ENCODE results near the gene MAP2K2. TPM values are rescaled to one million over a fixed set of nuclear protein-coding genes. Genes with fewer than 3 reads are reported as not detected.

Gene MAP2K2
- total and polyA plus RNA-seq, 4 donors: 40.3 to 72.7 (median 54.1) TPM

- no peak overlapping the region for H3K9ac ChIP-seq (ENCODE audit: low read depth in 1 of 2, low read length in 2 of 2)
- H3K27me3 ChIP-seq (ENCODE audit: control insufficient read depth in 4 of 4, insufficient read depth in 4 of 4, low read length in 3 of 4): no peaks in the 10 kb centered on the region
- no peak overlapping the region for H3K4me3 ChIP-seq (ENCODE audit: low read depth in 1 of 3, low read length in 3 of 3)
- TF ChIP-seq, protein P1, sequence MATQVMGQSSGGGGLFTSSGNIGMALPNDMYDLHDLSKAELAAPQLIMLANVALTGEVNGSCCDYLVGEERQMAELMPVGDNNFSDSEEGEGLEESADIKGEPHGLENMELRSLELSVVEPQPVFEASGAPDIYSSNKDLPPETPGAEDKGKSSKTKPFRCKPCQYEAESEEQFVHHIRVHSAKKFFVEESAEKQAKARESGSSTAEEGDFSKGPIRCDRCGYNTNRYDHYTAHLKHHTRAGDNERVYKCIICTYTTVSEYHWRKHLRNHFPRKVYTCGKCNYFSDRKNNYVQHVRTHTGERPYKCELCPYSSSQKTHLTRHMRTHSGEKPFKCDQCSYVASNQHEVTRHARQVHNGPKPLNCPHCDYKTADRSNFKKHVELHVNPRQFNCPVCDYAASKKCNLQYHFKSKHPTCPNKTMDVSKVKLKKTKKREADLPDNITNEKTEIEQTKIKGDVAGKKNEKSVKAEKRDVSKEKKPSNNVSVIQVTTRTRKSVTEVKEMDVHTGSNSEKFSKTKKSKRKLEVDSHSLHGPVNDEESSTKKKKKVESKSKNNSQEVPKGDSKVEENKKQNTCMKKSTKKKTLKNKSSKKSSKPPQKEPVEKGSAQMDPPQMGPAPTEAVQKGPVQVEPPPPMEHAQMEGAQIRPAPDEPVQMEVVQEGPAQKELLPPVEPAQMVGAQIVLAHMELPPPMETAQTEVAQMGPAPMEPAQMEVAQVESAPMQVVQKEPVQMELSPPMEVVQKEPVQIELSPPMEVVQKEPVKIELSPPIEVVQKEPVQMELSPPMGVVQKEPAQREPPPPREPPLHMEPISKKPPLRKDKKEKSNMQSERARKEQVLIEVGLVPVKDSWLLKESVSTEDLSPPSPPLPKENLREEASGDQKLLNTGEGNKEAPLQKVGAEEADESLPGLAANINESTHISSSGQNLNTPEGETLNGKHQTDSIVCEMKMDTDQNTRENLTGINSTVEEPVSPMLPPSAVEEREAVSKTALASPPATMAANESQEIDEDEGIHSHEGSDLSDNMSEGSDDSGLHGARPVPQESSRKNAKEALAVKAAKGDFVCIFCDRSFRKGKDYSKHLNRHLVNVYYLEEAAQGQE (IDR thresholded peaks at IDR 0.05): no peak
- TF ChIP-seq, protein P2, sequence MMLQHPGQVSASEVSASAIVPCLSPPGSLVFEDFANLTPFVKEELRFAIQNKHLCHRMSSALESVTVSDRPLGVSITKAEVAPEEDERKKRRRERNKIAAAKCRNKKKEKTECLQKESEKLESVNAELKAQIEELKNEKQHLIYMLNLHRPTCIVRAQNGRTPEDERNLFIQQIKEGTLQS (IDR thresholded peaks at IDR 0.05): no peak
- TF ChIP-seq SP1 (IDR thresholded peaks at IDR 0.05) (no peak), TAF1 (conservative IDR thresholded peaks at IDR 0.05) (no peak), GABPA (IDR thresholded peaks at IDR 0.05 in 1 of 2, conservative IDR thresholded peaks at IDR 0.05 in 1 of 2) (no peak), RAD21 (IDR thresholded peaks at IDR 0.05) (no peak), MAX (IDR thresholded peaks at IDR 0.05) (no peak), FOXA2 (IDR thresholded peaks at IDR 0.05) (no peak)
- TF ChIP-seq, protein P3, sequence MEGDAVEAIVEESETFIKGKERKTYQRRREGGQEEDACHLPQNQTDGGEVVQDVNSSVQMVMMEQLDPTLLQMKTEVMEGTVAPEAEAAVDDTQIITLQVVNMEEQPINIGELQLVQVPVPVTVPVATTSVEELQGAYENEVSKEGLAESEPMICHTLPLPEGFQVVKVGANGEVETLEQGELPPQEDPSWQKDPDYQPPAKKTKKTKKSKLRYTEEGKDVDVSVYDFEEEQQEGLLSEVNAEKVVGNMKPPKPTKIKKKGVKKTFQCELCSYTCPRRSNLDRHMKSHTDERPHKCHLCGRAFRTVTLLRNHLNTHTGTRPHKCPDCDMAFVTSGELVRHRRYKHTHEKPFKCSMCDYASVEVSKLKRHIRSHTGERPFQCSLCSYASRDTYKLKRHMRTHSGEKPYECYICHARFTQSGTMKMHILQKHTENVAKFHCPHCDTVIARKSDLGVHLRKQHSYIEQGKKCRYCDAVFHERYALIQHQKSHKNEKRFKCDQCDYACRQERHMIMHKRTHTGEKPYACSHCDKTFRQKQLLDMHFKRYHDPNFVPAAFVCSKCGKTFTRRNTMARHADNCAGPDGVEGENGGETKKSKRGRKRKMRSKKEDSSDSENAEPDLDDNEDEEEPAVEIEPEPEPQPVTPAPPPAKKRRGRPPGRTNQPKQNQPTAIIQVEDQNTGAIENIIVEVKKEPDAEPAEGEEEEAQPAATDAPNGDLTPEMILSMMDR (IDR thresholded peaks at IDR 0.05; ENCODE audit: low read depth, low read length, missing input control): no peak
- no peak for DNase-seq (ENCODE audit: low spot score)
- WGBS: 84% methylated on average over 27 of the region's 27 CpGs
- H3K9me3 ChIP-seq (ENCODE audit: control insufficient read depth in 4 of 4, low read length in 3 of 4): no peaks in the 10 kb centered on the region
- no peak overlapping the region for H3K27ac ChIP-seq (ENCODE audit: low read depth in 1 of 2, low read length in 2 of 2)
- H3K36me3 ChIP-seq (ENCODE audit: control insufficient read depth in 4 of 4, insufficient read depth in 3 of 4, low read depth in 1 of 4, low read length in 3 of 4): peaks cover 5 to 44% (median 11%) of the 10 kb centered on the region in 4 donors
- H3K4me1 ChIP-seq (ENCODE audit: control insufficient read depth in 4 of 4, insufficient read depth in 4 of 4, low read length in 3 of 4): peaks cover 0 to 4% (median 0%) of the 10 kb centered on the region in 4 donors
Observed at GRCh38 chr19:4115050-4115817, 8.7 kb downstream of the MAP2K2 start.

DNA sequence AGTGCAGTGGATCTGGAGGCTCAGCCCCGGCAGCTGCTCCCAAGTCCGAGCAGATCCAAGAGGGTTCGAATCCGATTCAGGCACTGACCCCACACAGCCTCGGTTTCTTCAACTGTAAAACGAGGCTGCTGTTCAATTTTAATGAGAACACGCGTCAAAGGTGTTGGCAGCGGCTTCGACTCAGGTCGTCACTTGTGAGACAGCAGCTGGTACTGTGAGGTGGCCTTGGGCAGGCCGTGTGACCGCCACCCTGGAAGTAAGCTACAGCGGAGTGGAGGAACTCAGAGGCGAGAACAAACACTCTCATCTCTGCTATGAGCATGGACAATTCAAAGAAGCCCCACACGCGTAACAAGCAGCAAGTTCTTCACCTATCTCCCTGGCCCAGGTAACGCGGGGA, 9.7 kb downstream of the MAP2K2 start:
- H3K36me3 ChIP-seq (ENCODE audit: control insufficient read depth in 4 of 4, insufficient read depth in 3 of 4, low read depth in 1 of 4, low read length in 3 of 4): peaks cover 9 to 50% (median 14%) of the 10 kb centered on the region in 4 donors
- H3K27ac ChIP-seq (ENCODE audit: low read depth in 1 of 2, low read length in 2 of 2): no peak overlapping the region
- H3K9me3 ChIP-seq (ENCODE audit: control insufficient read depth in 4 of 4, low read length in 3 of 4): no peaks in the 10 kb centered on the region
- H3K27me3 ChIP-seq (ENCODE audit: control insufficient read depth in 4 of 4, insufficient read depth in 4 of 4, low read length in 3 of 4): no peaks in the 10 kb centered on the region
- TF ChIP-seq TAF1 (conservative IDR thresholded peaks at IDR 0.05): no peak
- no peak for TF ChIP-seq RXRA (IDR thresholded peaks at IDR 0.05)
- TF ChIP-seq, protein P2 (IDR thresholded peaks at IDR 0.05): no peak
- TF ChIP-seq SP1 (IDR thresholded peaks at IDR 0.05): no peak
- TF ChIP-seq ZBTB33 (IDR thresholded peaks at IDR 0.05): no peak
- TF ChIP-seq HNF4A (conservative IDR thresholded peaks at IDR 0.05): no peak
- TF ChIP-seq FOXA2 (IDR thresholded peaks at IDR 0.05): no peak
- TF ChIP-seq FOXA1 (IDR thresholded peaks at IDR 0.05): no peak
- no peak for DNase-seq (ENCODE audit: low spot score)
- no peak overlapping the region for H3K4me3 ChIP-seq (ENCODE audit: low read depth in 1 of 3, low read length in 3 of 3)
- peaks cover 0 to 4% (median 0%) of the 10 kb centered on the region in 4 donors for H3K4me1 ChIP-seq (ENCODE audit: control insufficient read depth in 4 of 4, insufficient read depth in 4 of 4, low read length in 3 of 4)
- 96% methylated on average over 19 of the region's 19 CpGs for WGBS
- H3K9ac ChIP-seq (ENCODE audit: low read depth in 1 of 2, low read length in 2 of 2): no peak overlapping the region

Measured in liver (tissue), 9 donors.